ENCODE data around the gene FLAD1.

The FLAD1 gene

GRCh38 chr1:155030899-155031298 lies 47.8 kb downstream of the FLAD1 start:
- TF ChIP-seq, protein P1, sequence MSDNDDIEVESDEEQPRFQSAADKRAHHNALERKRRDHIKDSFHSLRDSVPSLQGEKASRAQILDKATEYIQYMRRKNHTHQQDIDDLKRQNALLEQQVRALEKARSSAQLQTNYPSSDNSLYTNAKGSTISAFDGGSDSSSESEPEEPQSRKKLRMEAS (IDR thresholded peaks at IDR 0.05; ENCODE audit: low read depth, low read length) = no peak
- TF ChIP-seq POLR2A (IDR thresholded peaks at IDR 0.05; ENCODE audit: extremely low read depth, insufficient read length) = no peak
- TF ChIP-seq CTCF (IDR thresholded peaks at IDR 0.05; ENCODE audit: low read depth, low read length) = no peak
- TF ChIP-seq MYC (IDR thresholded peaks at IDR 0.05; ENCODE audit: low read depth, low read length) = no peak
- no peak for DNase-seq (ENCODE audit: low read depth)
- H3K4me3 ChIP-seq (ENCODE audit: low read depth, low read length) = no peak overlapping the region

DNA sequence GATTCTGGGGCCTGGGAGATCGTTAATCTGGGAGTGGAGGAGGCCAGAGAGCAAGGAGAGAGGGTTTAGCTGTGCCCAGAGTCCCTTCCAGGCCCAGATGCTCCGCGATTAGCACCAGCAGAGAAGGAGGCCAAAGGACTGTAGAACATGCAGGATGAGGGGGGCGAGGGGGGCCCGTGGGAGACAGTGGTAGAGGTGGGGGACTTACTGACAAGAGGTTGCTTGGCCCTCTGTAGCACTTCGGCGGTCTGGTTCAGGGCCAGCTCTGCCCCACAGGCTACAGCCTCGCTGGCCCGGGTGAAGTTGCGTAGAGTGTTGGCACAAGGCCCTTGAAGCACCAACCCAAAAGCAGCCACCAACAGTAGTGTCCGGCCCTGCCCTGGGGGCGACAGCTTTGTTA lies 49.7 kb downstream of the FLAD1 start:
- DNase-seq (ENCODE audit: low read depth) = no peak
- TF ChIP-seq, protein P1 (IDR thresholded peaks at IDR 0.05; ENCODE audit: low read depth, low read length) = no peak
- TF ChIP-seq POLR2A (IDR thresholded peaks at IDR 0.05; ENCODE audit: extremely low read depth, insufficient read length) (no peak), CTCF (IDR thresholded peaks at IDR 0.05; ENCODE audit: low read depth, low read length) (no peak), MYC (IDR thresholded peaks at IDR 0.05; ENCODE audit: low read depth, low read length) (no peak)
- no peak overlapping the region for H3K4me3 ChIP-seq (ENCODE audit: low read depth, low read length)

GRCh38 chr1:155033524-155033923 lies 50.4 kb downstream of the FLAD1 start, which contains the start of the genes DCST1 and DCST2:
DCST1 (plus strand) TSS chr1:155033824; CDS start chr1:155034037, 213 bp downstream.
DCST2 (minus strand) TSS chr1:155033781; CDS start chr1:155033701, 80 bp downstream.
- TF ChIP-seq CTCF (IDR thresholded peaks at IDR 0.05; ENCODE audit: low read depth, low read length) = no peak
- TF ChIP-seq POLR2A (IDR thresholded peaks at IDR 0.05; ENCODE audit: extremely low read depth, insufficient read length) = no peak
- TF ChIP-seq MYC (IDR thresholded peaks at IDR 0.05; ENCODE audit: low read depth, low read length) = no peak
- TF ChIP-seq, protein P1 (IDR thresholded peaks at IDR 0.05; ENCODE audit: low read depth, low read length) = no peak
- no peak within 1 kb of the TSS for H3K4me3 ChIP-seq (ENCODE audit: low read depth, low read length)
- DNase-seq (ENCODE audit: low read depth) = no peak

DNA sequence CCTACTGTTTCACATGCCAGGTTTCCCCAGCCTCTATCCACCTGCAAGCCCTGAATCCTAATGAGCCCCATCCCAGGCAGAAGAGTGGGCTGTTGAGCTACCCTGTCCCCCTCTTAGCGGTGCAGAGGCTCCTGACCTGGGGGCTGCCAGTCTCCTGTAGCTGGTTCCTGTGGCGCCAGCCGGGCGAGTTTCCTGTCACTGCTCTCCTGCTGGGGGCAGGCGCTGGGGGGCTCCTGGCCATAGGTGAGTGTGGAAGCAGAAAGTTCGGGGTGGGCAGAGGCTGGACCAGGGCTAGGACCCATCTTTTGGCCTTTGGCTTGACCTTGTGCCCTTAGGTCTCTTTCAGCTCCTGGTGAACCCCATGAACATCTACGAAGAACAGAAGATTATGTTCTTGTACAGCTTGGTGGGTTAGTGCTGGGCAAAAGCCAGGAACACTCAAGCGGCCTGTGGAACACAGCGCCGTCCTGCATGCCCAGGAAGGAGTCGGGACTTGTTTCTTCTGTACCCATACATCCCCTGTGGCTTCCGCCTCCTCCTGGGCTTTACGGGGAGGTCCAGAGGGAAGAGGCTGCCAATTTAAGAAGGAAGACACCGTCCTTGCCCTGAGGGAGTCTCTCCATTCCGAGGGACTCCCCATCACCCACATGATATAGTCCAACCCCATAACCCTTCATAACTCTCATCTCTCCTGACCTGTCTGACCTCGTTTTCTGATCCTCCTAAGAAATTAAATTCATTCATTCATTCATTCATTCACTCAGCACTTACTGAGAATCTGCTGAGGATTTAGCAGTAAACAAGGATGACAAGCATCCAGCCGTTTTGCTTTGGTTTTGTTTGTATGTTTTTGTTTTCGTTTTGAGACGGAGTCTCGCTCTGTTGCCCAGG lies 51.4 kb downstream of the FLAD1 start:
- DNase-seq (ENCODE audit: low read depth) = no peak
- TF ChIP-seq POLR2A (IDR thresholded peaks at IDR 0.05; ENCODE audit: extremely low read depth, insufficient read length) = no peak
- TF ChIP-seq, protein P1 (IDR thresholded peaks at IDR 0.05; ENCODE audit: low read depth, low read length) = no peak
- no peak for TF ChIP-seq CTCF (IDR thresholded peaks at IDR 0.05; ENCODE audit: low read depth, low read length)
- TF ChIP-seq MYC (IDR thresholded peaks at IDR 0.05; ENCODE audit: low read depth, low read length) = no peak
- no peak overlapping the region for H3K4me3 ChIP-seq (ENCODE audit: low read depth, low read length)

GRCh38 chr1:155035936-155036335 lies 52.8 kb downstream of the FLAD1 start:
- TF ChIP-seq, protein P1 (IDR thresholded peaks at IDR 0.05; ENCODE audit: low read depth, low read length) = no peak
- no peak for TF ChIP-seq POLR2A (IDR thresholded peaks at IDR 0.05; ENCODE audit: extremely low read depth, insufficient read length)
- no peak for TF ChIP-seq CTCF (IDR thresholded peaks at IDR 0.05; ENCODE audit: low read depth, low read length)
- H3K4me3 ChIP-seq (ENCODE audit: low read depth, low read length) = no peak overlapping the region
- DNase-seq (ENCODE audit: low read depth) = no peak
